Right lobe of liver (tissue), 6 donors: ENCODE results near the gene ATG4C. TPM values are rescaled to one million over a fixed set of nuclear protein-coding genes. Genes with fewer than 3 reads are reported as not detected.
"Not testable (repeated sequence)": the region's sequence is repeated elsewhere in the genome, so short reads cannot be mapped to it uniquely, and the experiment has no call there.

Source experiments
- ATAC-seq, 4 donors: fragments of 200-7000 bp; cut with Tn5 transposase; one replicate each; pipeline ENCODE4 v1.9.1; 2020; ENCODE audit warnings: mild to moderate bottlenecking in 4 of 4, moderate library complexity in 4 of 4
- DNase-seq, 3 donors: peaks; one replicate each; pipeline ENCODE4 v3.0.0-alpha.2; 2020
- H3K27ac ChIP-seq, 3 donors: fragments of 200-600 bp; one replicate each; pipeline ENCODE4 v1.8.0; 2022
- H3K27me3 ChIP-seq, 2 donors: fragments of 200-600 bp; one replicate each; pipeline ENCODE4 v1.8.0; 2022
- H3K36me3 ChIP-seq, 4 donors: fragments of 200-600 bp; sonication (generic) in 1 of 4; one replicate each; pipeline versions ENCODE4 v1.5.1 to v1.8.0; 2017 to 2022; ENCODE audit warnings: control low read depth in 1 of 4
- H3K4me1 ChIP-seq, 4 donors: fragments of 200-600 bp; sonication (generic) in 1 of 4; one replicate each; pipeline versions ENCODE4 v1.5.1 to v1.8.0; 2017 to 2022; ENCODE audit warnings: control low read depth in 1 of 4
- H3K4me3 ChIP-seq, 3 donors: fragments of 200-600 bp; one replicate each; pipeline ENCODE4 v1.8.0; 2022
- H3K9me3 ChIP-seq, 4 donors: fragments of 200-600 bp; sonication (generic) in 1 of 4; one replicate each; pipeline versions ENCODE4 v1.5.1 to v1.8.0; 2017 to 2022; ENCODE audit warnings: control low read depth in 1 of 4
- POLR2A ChIP-seq: fragments of 450-650 bp; IDR thresholded peaks from one replicate; pipeline ENCODE4 v1.6.1; 2017; ENCODE audit warnings: antibody characterized with exemption, mild to moderate bottlenecking
- WGBS: methylation state at CpG from one replicate; pipeline ENCODE4 v1.1.6; 2018; ENCODE audit warnings: low coverage, low lambda C conversion rate; ENCODE audit not compliant: insufficient coverage; ENCODE audit errors: missing lambda C conversion rate; 5-methylcytosine and 5-hydroxymethylcytosine counted together
- intact Hi-C, 2 donors: fragments of 100-400 bp; cut with DNase I; formaldehyde crosslinking; loops; one replicate each; pipeline versions ENCODE4 v1.11.2 to v1.14.1; 2022
- total RNA-seq, 6 experiments: library from RNA; depleted of rRNA in 2 of 6; stranded (reverse); fragments of >200 nt in 2 of 6; fragmentation: NEBNext Ultra II Directional in 3 of 6; extraction: Animal tissue kit (Norgen Biotek cat#: 25700) in 3 of 6; gene quantifications; one replicate each; pipeline versions ENCODE4 v1.1.0 to v1.2.4, GENCODE V29; 2016 to 2023
- TF ChIP-seq, protein P1 (sequence below), 4 donors: fragments of 200-600 bp in 3 of 4; fragments of 450-650 bp in 1 of 4; IDR thresholded peaks; one replicate each; pipeline versions ENCODE4 v1.5.1 to v1.8.0; 2016 to 2022; ENCODE audit warnings: antibody characterized with exemption in 4 of 4, mild to moderate bottlenecking in 2 of 4
- donor health status: DM: no; HTN: yes; CAD: no.
- donor health status: DM: no; HTN: no; CAD: no.
- donor health status: DM: no; HTN: no; CAD: no.
- donor health status: DM: no; HTN: yes; CAD: no.
- donor health status: DM: no; HTN: yes; CAD: no.

Gene ATG4C
- total RNA-seq, 6 experiments from 2014 or later, result 3.8 to 10.1 (median 6.3) TPM

DNA sequence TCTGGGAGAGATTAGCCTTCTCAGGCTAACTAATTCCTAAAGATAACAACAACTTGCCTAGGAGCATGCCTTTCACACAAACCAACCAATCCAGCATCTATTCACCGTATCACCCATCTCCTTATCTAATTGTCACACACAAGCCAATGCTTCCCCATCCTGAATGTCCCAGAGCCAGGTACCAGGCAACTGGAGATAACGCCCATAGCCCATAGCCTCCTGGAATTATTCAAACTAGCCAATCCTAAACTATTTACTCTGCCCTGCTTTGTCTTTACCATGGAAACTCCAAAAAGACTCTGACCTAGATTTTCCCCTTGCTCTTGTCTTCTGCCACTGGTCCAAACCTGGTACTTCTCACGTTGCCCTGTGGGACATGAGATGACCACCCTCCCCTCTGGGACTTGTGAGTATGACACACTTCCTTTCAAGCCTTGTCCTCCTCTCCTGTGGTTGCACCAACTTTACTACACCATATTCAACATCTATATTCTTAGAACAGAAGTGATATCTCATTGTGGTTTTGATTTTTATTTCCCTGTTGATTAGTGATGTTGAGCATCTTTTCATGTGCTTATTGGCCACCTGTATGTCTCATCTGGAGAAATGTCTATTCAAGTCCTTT lies 8.8 kb upstream of the ATG4C start:
- ATAC-seq (no peak), DNase-seq (no peak)
- Histone ChIP-seq H3K4me3 (no peak overlapping the region), H3K36me3 (no peaks in the 10 kb centered on the region), H3K4me1 (no peaks in the 10 kb centered on the region), H3K27ac (no peak overlapping the region), H3K27me3 (no peaks in the 10 kb centered on the region), H3K9me3 (no peaks in the 10 kb centered on the region)
- no peak for TF ChIP-seq POLR2A
- TF ChIP-seq, protein P1, sequence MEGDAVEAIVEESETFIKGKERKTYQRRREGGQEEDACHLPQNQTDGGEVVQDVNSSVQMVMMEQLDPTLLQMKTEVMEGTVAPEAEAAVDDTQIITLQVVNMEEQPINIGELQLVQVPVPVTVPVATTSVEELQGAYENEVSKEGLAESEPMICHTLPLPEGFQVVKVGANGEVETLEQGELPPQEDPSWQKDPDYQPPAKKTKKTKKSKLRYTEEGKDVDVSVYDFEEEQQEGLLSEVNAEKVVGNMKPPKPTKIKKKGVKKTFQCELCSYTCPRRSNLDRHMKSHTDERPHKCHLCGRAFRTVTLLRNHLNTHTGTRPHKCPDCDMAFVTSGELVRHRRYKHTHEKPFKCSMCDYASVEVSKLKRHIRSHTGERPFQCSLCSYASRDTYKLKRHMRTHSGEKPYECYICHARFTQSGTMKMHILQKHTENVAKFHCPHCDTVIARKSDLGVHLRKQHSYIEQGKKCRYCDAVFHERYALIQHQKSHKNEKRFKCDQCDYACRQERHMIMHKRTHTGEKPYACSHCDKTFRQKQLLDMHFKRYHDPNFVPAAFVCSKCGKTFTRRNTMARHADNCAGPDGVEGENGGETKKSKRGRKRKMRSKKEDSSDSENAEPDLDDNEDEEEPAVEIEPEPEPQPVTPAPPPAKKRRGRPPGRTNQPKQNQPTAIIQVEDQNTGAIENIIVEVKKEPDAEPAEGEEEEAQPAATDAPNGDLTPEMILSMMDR (IDR thresholded peaks at IDR 0.05), result no peak
- intact Hi-C loops, result no loop called here
- WGBS, result 76% methylated on average over 3 of the region's 3 CpGs

DNA sequence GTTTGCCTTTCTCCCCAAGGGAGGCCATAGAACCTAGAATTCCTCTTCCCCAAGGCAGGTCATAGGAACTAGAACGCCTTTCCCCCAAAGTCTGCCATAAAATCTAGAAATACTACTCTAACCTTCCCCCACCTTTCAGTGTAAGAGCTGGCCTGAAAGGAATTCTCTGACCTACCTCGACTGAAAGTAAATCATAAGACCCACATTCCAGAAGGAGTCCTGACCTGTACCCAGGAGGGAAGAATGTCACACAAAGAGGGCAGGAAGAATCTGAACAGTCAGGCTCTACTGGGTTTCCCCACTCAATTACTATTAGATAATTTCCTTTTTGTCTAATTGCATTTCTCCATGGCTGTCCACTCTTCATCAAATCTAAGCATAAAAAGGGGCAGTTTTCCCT lies 5.7 kb upstream of the ATG4C start:
- no peak for ATAC-seq
- TF ChIP-seq, protein P1 (IDR thresholded peaks at IDR 0.05), result no peak
- no peak for TF ChIP-seq POLR2A
- 58% methylated on average over 2 of the region's 2 CpGs for WGBS
- no peaks in the 10 kb centered on the region for H3K4me1 ChIP-seq
- intact Hi-C loops, result no loop called here
- DNase-seq, result no peak
- H3K27me3 ChIP-seq, result no peaks in the 10 kb centered on the region
- H3K27ac ChIP-seq, result no peak overlapping the region
- H3K9me3 ChIP-seq, result no peaks in the 10 kb centered on the region
- H3K4me3 ChIP-seq, result no peak overlapping the region
- no peaks in the 10 kb centered on the region for H3K36me3 ChIP-seq

DNA sequence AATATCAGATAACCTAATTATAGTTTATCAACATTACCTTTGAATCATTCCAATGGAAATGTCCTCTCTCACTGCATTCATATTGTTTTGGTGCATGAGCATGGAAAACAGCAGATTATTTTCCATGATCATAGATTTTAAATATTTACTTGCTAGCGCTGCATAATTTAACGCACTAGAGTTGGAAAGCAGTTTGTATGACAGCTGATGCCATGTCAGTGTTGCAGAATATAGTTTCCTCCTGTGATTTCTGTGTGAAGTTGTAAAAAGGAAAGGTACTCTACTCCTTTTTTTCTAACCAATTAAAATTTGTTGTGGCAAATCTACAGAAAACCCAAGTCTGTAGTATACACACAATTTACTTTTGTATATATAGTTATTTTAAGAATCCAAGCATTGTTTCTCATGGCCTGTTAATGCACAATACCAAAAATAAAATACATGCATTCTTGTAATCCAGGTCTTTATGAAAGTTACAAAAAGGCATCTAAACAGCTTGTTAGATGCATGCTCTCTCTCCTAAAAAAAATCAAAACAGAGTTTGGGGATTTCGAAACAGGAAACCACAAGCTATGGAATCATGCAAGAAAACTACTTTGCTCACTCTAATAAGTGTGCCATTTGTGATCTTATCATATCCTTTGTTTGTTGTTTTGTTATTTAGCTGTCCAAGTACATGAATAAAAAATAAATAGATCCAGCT lies 1.9 kb upstream of the ATG4C start:
- no peak overlapping the region for H3K27ac ChIP-seq
- H3K36me3 ChIP-seq, result no peaks in the 10 kb centered on the region
- DNase-seq, result no peak
- H3K4me1 ChIP-seq, result peaks cover 0 to 7% (median 3%) of the 10 kb centered on the region in 4 donors
- no peaks in the 10 kb centered on the region for H3K27me3 ChIP-seq
- intact Hi-C loops, result no loop called here
- no peak overlapping the region for H3K4me3 ChIP-seq
- no peak for ATAC-seq
- no peak for TF ChIP-seq POLR2A
- TF ChIP-seq, protein P1 (IDR thresholded peaks at IDR 0.05), result no peak
- H3K9me3 ChIP-seq, result no peaks in the 10 kb centered on the region
- 67% methylated on average over 3 of the region's 3 CpGs for WGBS

DNA sequence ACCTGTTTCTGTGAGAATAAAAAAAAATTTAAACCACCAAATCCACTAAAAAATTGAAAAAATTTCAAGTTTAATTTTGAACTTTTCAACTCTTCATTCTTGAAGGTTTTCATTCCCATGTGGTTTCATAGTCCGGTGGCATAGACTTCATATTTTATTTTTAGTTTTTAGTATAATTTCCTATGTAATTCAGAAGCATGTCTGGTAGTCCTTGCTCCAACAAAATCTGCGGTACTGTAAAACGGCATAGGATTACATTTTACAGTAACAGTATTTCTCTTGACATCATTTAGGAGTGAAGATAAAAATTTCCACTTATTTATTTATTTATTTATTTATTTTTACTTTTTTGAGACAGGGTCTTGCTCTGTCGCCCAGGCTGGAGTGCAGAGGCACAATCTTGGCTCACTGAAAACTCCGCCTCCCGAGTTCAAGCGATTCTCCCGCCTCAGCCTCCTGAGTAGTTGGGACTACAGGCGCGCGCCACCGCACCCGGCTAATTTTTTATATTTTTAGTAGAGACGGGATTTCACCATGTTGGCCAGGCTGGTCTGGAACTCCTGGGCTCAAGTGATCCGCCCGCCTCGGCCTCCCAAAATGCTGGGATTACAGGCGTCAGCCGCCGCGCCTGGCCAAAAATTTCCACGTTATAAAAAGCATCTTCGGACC lies 1.3 kb upstream of the ATG4C start:
- 93% methylated on average over 21 of the region's 23 CpGs for WGBS
- peak in 2 of 3 donors; percentile 27 to 45 for DNase-seq

More for the DNA sequence above, 1.3 kb upstream of the ATG4C start:
- H3K36me3 ChIP-seq, ATAC-seq, intact Hi-C loops, H3K27me3 ChIP-seq, H3K4me1 ChIP-seq, H3K9me3 ChIP-seq, H3K27ac ChIP-seq: not testable (repeated sequence)
- peak overlapping the region in 2 of 3 donors; percentile 78 to 94 for H3K4me3 ChIP-seq
